ENCODE data around the gene SLC25A44.
A peak's percentile ranks its signal among the peaks of the same experiment; 100 is the strongest.
"Not testable (repeated sequence)": the region's sequence is repeated elsewhere in the genome, so short reads cannot be mapped to it uniquely, and the experiment has no call there.

Gene SLC25A44

DNA sequence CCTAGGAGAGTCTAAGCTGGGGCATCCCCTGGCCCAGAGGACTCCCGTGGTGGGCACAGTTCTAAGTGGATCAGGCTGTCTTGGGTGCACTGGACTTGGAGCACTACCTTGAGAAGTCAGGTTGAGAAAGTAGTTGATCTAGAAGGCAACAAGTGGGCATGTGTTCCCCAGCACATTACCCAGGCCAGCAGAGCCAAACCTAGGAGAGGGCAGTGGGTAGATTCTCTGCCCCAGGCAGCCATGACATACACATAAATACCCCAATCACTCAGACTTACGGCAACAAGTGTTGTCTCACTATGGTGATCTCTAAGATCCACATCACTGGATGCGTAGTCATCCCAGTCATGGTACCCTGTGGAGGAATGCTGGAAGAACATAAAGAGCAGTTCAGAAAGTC lies 17.3 kb downstream of the SLC25A44 start:
- DNase-seq (ENCODE audit: low read depth), result no peak
- no peak overlapping the region for H3K4me3 ChIP-seq (replicated peaks; ENCODE audit: low read depth, low read length)
- TF ChIP-seq CTCF (IDR thresholded peaks at IDR 0.05; ENCODE audit: low read length, missing control alignments), result no peak

GRCh38 chr1:156212130-156212529 lies 18.2 kb downstream of the SLC25A44 start:
- peak overlapping the region; percentile 77 for H3K4me3 ChIP-seq (replicated peaks; ENCODE audit: low read depth, low read length)
- DNase-seq (ENCODE audit: low read depth), result no peak
- no peak for TF ChIP-seq CTCF (IDR thresholded peaks at IDR 0.05; ENCODE audit: low read length, missing control alignments)

GRCh38 chr1:156212833-156213643 lies 19.1 kb downstream of the SLC25A44 start, which contains the start of gene PMF1:
Gene PMF1 (plus strand): TSS chr1:156213007. CDS start chr1:156213016, 9 bp downstream.
- TF ChIP-seq CTCF (IDR thresholded peaks at IDR 0.05; ENCODE audit: low read length, missing control alignments), result no peak
- DNase-seq (ENCODE audit: low read depth), result peak; percentile 96
- peak within 1 kb of the TSS; percentile 77 for H3K4me3 ChIP-seq (replicated peaks; ENCODE audit: low read depth, low read length)

DNA sequence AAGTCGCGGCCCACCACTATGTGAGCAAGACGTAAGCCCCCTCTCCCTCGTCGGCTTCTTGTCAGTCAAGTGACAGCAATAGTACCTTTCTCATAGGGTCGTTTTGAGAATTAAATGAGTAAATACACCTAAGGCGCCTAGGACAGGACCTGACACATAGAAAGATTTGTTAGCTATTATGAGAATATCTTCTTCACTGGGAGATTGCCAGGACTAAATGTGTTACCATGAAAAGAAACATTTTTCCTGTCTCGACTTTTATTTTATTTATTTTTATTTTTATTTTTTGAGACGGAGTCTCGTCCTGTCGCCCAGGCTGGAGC lies 19.7 kb downstream of the SLC25A44 start:
- TF ChIP-seq CTCF (IDR thresholded peaks at IDR 0.05; ENCODE audit: low read length, missing control alignments), result no peak

GRCh38 chr1:156214024-156214748 lies 20.3 kb downstream of the SLC25A44 start:
- H3K4me3 ChIP-seq (replicated peaks; ENCODE audit: low read depth, low read length), result peak overlapping the region; percentile 77
- no peak for TF ChIP-seq CTCF (IDR thresholded peaks at IDR 0.05; ENCODE audit: low read length, missing control alignments)
- DNase-seq (ENCODE audit: low read depth), result peak; percentile 53

More for the DNA sequence above, 19.7 kb downstream of the SLC25A44 start:
- DNase-seq (ENCODE audit: low read depth), result no peak
- H3K4me3 ChIP-seq (replicated peaks; ENCODE audit: low read depth, low read length), result peak overlapping the region; percentile 77

GRCh38 chr1:156216361-156217086 lies 22.6 kb downstream of the SLC25A44 start:
- DNase-seq (ENCODE audit: low read depth), result peak; percentile 71
- not testable (repeated sequence) for H3K4me3 ChIP-seq (replicated peaks; ENCODE audit: low read depth, low read length)

DNA sequence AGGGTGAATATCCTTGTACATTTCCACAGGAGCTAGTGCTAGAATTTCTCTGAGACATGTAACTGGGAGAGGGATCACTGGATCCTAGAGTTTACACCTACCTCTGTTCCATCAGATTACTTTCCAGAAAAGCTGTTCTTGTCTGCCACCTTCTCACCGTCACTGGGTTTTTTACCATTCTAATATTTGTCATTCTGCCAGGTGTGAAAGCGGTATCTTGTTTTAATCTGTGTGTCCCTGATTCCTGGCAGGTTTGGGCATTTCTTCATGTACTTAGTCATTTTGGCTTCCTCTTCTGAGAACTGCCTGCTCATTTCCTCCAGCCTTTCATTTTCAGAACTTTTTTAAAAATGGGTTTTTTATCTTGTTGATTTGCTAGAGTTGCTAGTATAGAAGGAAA lies 24.0 kb downstream of the SLC25A44 start:
- no peak overlapping the region for H3K4me3 ChIP-seq (replicated peaks; ENCODE audit: low read depth, low read length)
- peak; percentile 63 for DNase-seq (ENCODE audit: low read depth)

More for the DNA sequence above, 24.0 kb downstream of the SLC25A44 start:
- TF ChIP-seq CTCF (IDR thresholded peaks at IDR 0.05; ENCODE audit: low read length, missing control alignments), result no peak

Data from fibroblast of pulmonary artery (primary cell).